ENCODE results near the gene FLT3.
"Not testable (repeated sequence)": the region's sequence is repeated elsewhere in the genome, so short reads cannot be mapped to it uniquely, and the experiment has no call there.

Gene FLT3

DNA sequence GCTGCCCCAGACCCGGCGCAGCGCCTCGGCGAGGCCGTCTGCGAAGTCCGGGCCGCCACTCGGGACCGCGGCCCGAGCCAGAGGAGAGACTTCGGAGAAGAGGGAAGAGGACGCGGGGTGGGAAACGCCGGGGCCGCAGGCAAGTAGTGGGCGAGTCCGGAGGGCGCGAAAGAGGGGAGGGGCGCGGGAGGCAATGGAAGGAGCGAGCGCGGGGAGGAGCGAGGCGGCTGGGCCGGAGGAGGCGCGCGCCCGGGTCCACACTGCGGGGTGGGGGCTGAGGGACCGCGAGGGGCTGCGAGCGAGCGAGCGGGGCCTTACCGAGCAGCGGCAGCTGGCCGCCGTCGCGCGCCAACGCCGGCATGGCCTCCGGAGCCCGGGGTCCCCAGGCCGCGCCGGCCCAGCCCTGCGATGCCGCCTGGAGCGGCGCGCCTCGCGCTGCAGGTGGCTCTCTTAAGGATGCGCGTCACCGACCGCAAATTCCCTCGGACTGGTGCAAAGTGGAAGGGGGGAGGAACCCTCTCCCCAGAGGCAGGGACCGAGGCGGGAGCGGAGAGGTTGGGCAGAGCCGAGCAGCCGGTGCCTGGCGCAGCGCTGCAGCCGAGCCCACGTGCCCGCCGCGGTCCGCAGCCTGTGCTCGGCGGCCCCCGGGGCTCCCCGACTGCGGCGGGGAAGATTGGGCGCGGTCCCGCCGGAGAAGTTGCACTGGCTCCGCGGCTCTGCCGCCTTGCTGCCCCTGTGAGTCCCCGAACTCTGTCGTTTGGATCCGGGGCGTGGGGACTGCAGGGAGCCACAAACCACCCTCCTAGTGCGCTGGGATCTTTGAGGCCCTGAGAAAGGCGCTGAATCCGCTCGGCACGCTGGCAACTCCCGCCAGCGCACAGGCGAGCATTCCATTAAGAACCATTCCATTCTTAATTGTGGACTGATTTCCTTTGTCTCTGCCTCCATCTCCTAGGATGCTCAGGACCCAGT is at the start of gene FLT3:
FLT3 (minus strand) TSS at position 427 of the 972 bp plus-strand sequence; CDS start at position 361, 66 bp downstream.
- peak; percentile 29 for DNase-seq

DNA sequence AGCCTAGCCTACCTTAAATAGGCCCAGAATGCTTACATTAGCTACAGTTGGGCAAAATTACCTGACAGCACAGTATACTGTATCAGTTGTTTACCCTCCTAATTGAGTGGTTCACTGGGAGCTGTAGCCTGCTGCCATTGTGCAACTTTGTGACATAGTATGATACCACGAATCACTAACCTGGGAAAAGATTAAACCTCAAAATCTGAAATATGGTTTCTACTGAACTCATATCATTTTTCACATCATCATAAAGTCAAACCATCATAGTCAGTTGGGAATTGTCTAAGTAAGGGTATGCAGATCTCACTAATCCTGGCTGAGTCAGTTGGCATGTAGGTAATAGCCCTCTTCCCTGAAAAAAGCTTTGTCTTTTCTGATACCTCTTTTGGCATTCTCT is 47.1 kb upstream of the FLT3 start:
- no peak for DNase-seq

DNA sequence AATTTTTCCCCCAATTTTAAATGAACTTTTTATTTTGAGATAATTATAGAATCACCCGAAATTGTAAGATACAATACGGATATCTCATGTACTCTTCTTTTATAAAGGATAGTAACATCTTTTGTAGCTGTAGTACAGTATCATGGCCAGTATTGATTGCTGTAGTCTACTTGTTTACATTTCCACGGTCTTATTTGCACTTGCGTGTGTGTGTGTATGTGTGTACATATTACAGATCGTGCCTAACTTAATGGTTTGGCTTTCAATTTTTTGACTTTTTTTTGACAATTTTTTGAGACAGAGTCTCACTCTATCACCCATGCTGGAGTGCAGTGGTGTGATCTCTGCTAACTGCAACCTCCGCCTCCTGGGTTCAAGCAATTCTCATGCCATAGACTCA is 44.7 kb upstream of the FLT3 start:
- DNase-seq, result no peak

DNA sequence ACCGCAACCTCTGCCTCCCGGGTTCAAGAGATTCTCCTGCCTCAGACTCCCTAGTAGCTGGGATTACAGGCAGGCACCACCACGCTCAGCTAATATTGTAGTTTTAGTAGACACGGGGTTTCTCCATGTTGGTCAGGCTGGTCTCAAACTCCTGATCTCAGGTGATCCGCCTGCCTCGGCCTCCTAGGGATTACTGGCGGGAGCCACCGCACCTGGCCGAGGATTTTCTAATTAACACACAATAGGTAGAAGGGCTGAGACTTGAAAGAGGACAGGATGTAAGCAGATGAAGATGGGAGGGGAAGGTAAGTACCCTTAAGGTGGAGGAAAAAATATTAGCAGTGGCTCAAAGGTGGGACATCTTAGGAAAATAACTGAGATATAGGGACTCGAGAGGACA is 41.2 kb upstream of the FLT3 start:
- DNase-seq, result not testable (repeated sequence)

DNA sequence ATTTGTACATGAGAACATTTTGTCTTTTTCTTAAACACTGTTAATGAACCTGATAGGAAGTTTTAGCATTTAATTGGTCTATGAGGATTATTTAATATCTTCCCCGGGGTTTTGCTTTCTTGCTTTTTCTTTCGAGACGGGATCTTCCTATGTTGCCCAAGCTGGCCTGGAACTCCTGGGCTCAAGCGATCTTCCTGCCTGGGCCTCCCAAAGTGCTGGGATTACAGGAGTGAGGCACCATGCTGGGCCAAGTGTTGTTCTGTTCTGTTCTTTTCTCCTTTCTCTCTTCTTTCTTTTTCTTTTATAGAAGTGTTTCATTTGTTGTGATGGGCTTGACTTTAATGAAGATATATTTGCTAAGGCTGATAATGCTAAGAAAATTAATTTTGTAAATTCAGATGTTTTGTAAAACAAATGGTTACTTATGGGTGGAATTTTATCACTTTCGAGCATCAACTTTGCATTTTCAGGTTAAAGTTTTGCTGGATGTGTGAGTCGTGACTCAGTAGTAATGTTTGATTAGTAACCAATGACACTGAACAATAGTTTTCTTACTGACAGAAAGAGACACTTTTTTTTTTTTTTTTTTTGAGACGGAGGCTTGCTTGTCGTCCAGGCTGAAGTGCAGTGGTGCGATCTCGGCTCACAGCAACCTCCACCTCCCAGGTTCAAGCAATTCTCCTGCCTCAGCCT is 40.2 kb upstream of the FLT3 start:
- no peak for DNase-seq

DNA sequence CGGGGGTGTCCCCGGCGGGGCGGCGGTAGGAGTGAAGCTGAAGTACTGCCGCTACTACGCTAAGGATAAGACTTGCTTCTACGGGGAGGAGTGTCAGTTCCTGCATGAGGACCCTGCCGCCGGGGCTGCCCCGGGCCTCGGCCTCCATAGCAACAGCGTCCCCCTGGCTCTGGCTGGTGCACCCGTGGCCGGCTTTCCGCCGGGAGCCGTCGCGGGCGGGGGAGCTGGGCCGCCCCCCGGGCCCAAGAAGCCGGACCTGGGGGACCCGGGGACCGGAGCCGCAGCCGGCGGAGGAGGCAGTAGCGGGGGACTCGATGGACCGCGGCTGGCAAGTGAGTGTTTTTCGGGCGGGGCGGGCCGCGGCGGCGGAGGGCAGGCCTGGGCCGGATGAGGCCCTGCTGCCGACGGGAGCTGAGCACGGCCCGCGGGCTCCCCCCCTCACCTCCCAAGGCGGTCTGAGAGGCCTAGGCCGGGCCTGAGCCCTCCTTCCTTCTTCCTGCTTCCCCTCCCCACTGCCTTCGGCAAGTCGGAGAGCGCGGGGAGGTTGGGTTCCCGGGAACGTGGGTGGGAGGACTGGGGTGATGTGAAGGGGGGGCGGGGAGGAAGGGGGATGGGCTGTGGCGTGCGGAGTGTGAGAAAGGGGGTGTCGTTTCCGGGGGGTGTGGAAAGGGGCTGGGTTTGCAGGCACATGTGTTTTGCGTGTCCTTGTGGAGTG is 38.5 kb upstream of the FLT3 start:
- DNase-seq, result peak; percentile 92

DNA sequence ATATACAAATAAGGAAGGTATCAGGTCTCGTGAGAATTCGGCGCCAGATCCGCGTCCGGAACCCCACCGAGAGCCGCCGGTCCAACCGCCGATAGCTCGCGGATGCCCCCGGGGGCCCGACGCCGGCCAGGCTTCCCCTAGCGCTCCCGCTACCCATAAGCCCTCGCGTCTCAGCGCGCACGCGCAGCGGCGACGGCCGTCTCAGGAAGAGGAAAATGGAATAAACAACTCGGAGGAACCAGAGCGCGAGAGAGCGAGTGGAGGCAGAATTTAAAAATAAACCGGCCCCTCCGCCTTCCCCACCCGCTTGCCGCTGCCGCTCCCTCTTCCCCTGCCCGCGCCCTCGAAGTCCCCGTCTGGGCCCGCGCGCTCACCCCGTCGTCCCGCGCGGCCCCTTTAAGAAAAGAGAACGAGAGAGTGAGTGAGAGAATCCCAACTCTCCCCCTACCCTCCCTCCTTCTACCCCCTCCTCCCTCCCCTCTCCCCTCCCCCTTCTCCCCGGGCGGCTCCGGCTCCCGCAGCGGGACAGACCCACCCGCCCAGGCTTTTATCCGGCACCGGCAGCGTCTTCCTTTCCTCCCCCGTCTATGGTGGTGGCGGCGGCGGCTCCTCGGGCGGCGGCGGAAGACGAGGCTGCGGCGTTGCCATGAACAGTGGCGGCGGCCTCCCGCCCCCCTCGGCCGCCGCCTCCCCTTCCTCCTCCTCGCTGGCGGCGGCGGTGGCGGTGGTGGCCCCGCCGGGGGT is 37.8 kb upstream of the FLT3 start, which contains the start of gene PAN3:
PAN3 (plus strand) TSS at position 534 of the 744 bp plus-strand sequence; CDS start at position 647, 113 bp downstream.
- DNase-seq, result peak; percentile 94

DNA sequence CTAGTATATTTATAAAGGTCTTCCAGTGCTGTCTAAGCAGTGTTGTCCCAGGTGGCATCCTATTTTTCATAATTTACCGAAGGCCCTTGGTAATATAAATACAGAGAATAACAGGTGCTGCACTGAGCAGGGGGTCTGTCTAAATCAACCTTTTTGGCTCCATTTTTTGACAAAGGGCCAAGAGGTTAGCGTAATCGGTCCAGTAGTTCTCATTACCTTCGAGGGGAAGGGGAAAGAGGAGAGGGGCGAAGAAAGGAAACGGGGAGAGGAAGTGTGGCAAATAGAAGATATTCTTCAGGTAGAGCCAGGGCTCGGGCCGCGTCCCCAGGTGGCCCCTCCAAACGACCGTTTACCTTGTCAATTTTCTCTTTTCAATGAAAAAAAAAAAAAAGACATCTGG is 37.2 kb upstream of the FLT3 start:
- DNase-seq, result no peak

DNA sequence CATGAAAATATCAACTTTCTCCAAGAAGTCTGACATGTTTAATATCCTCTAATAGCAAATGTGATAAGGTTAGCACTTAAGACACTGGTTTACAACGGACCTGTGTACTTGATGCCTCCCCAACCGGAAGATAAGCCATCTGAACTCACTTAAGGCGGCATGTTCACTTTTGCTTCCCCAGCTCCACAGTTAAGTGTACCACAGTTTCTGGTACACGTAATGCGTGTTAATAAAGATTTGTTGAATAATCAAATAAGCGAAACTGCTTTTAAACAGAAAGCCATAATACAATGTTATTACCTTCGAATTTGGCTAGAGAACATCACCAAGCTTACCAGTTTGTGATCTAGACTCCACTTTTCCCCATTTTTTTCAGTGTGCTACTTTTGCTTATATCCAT is 36.5 kb upstream of the FLT3 start:
- peak; percentile 24 for DNase-seq

DNA sequence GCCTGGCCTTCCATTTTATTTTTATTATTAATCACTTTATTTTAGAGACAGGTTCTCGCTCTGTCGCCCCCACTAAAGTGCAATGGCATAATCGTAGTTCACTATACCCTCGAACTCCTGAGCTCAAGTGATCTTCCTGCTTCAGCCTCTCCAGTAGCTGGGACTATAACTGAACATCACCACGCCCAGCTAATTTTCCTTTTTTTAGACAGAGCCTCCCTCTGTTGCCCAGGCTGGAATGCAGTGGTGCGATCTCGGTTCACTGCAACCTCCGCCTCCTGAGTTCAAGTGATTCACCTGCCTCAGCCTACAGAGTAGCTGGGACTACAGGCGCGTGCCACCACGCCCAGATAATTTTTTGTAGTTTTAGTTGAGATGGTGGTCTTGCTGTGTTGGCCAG is 31.3 kb upstream of the FLT3 start:
- DNase-seq, result no peak

DNA sequence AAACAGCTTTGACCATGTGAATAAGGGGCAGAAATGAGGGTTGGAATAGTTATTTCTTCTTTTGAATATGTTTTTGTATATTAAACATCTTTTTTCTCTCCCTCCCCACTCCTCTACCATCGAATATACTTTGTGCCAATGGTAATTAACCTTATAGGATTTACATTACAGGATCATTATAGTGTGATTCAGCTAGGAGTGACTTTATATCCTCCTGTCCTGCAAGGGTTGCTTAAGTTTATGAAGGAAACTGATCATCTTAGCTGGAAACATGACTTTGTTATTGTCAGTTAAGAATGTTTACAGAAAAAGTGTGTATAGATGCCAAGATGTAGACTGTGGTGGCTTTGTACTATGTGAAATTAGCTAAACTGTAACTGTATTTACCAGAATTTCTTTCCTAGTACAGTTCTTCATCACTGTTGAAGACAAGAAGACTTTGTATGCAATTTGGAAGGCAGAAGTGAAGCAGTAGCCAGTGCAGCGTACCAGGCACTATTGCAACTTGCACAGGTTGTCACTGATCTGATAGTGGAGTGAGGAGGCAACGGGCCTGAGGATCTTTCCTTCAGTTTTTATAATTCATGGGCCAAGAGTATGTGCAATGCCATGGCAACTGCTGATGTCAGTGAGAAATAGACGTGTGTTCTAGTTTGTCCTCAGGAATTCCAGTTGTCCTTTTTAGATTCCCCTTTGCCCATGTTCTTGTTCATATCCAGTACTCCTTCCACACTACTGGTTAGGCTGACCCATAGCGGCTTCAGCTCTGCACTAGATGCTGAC is 29.7 kb upstream of the FLT3 start:
- no peak for DNase-seq

DNA sequence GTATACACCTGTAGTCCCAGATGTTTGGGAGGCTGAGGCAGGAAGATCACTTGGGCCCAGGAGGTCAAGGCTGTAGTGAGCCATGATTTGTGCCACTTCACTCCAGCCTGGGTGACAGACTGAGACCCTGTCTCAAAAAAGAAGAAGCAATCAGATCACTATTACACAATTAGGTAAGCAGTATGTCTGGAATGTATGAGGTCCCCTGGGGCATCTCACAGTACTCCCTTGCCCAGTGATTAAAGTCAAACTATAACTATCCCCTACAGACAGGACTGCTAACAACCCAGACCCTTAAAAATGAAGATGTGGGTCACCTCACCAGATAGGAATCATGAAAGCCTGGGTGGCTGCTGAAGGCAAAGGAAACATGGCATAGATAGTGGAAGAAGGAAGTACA is 28.6 kb upstream of the FLT3 start:
- DNase-seq, result no peak

DNA sequence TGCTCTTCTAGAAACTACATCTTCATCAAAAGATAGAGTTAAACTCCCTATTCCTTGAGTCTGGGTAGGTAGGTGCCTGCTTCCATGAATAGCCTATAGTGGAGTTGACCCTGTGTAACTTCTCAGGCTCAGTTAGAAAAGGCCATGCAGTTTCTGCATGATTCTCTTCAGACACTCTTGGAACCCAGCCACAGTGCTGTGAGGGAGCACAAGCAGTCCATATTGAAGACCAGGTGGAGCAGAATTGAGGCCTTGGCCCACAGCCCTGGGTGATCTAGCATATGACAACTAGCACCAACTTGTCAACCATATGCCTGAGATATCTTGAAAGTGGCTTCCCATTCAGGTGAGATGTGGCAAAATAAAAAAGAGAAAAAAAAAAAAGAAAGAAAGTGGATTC is 27.7 kb upstream of the FLT3 start:
- no peak for DNase-seq

DNA sequence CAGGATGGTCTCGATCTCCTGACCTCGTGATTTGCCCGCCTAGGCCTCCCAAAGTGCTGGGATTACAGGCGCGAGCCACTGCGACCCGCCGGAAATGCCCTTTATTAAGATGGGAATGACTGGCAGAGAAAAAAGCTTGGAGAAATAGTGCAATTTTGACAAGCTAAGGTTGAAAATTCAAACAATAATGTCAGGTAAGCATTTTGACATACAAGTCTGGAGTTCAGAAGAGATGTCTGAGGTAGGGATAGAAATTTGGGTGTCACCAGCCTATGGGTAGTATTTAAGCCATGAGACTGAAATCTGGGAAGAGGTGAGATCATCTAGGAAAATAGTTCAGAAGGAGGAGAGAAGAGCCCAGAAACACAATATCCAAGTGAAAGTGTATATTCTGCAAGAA is 20.8 kb upstream of the FLT3 start:
- no peak for DNase-seq

DNA sequence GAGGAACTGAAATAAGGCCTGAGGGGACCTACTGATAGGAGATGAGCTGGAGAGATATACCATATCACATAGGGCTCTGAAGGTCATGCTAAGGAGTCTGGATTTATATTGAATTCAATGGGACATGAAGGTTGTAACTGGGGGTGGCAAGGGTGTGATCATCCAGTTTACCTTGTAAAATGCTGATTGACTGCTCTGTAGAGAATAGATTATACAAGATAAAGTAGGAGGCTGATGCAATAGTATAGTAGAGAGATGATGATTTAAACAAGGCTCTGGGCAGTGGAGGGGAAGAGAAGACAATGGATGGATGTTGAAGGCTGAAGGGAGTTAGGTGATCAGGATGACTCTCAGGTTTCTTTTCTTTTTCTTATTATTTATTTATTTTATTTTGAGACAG is 19.9 kb upstream of the FLT3 start:
- DNase-seq, result no peak

DNA sequence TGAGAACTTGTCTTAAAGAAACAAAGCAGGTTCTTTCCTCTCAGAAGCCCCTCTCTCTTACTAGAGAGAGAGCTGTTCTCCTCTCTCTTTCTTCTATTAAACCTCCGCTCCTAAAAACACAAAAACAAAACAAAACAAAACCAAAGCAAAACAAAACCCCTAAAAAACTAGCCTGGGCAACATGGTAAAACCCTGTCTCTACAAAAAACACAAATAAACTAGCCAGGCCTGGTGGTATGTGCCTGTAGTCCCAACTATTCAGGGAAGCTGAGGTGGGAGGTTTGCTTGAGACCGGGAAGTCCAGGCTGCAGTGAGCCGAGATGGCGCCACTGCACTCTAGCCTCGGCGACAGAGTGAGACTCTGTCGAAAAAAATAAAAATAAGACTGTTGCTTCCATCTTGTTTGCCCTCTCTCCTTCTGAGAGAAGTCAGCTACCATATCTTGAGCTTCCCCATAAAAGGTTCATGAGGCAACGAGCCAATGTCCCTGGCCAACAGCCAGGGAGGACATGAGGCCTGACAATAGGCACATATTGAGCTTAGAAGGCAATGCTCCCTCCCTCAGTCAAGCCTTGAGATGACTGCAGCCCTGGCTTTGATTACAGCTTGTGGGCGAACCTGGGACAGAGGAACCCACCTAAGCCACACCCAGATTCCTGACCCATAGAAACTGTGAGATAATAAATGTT is 17.5 kb upstream of the FLT3 start:
- DNase-seq, result no peak

DNA sequence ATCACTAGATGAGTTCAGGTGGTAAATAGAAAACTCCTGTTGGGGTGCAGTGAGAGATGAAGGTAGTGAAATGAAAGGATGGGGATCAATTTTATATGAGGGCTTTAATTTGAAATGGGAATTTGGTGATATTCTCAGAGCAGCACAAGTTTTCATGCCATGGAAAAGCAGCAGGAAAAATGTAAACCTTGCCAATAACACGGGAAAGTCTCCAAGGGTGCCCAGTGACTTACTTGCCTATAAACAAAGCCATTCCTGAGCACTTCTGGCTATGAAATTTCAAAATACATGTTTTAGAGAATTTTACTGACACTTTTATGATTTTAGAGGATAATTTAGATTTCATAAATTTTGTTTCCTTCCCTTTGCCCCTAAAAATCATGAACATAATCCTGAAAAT is 16.4 kb upstream of the FLT3 start:
- DNase-seq, result no peak

DNA sequence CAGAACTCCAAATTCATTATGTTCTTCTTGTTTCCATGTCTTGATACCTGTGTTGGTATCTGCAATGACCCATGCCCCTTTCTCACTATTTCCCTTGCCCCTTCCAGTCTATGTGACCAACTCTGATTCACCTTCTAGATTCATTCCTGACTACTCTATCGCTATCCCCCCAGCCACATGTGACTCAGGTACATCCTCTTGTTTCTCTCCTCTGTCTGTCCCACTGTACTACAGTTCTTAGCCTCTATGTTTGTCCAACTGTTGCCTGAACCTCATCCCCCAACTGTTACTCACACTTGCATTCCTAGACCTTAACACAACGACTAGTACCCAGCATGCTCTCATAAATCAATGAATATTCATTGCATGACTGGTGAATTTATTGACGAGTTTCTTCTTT is 10.0 kb upstream of the FLT3 start:
- DNase-seq, result no peak

DNA sequence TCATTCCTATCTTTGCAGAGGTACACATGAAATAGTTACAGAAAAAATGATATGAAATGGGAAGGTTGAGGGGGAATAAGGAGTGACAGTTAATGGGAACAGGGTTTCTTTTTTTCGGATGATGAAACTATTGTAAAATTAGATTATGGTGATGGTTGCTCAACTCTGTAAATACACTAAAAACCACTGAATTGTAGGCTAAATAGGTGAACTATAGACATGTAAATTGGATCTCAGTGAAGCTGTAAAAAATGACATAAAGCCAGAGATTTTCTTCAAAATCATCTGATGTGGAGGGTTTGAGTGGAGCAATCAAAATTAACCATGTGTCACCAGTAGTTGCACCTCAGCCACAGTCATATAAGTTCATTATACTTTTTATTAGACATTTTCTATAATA is 6.6 kb upstream of the FLT3 start:
- no peak for DNase-seq

DNA sequence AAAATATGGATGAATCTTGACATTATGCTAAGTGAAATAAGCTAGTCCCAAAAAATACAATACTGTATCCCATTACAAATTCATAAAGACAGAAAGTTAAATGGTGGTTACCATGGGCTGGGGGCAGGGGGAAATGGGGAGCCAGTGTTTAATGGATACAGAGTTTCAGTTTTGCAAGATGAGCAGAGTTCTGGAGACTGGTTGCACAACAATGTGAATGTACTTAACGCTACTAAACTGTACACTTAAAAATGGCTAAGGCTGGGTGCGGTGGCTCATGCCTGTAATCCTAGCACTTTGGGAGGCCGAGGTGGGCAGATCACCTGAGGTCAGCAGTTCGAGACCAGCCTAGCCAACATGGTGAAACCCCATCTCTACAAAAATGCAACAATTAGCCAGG is 1.5 kb upstream of the FLT3 start:
- not testable (repeated sequence) for DNase-seq

All from CD4-positive, alpha-beta T cell treated with Interleukin-10 for 1 hour (primary cell).